Calu3 (cell line): Measurements from ENCODE around the gene ISM2. TPM values are rescaled to one million over a fixed set of nuclear protein-coding genes. Genes with fewer than 3 reads are reported as not detected.
"Not testable (repeated sequence)": the region's sequence is repeated elsewhere in the genome, so short reads cannot be mapped to it uniquely, and the experiment has no call there.

Experiments used
- Bru-seq: library from RNA; stranded (reverse); fragments of 400-500 nt; gene quantifications from one replicate; lab custom pipeline; 2021; lab: Mats Ljungman, UMichigan
- BruChase-seq, 2 experiments: library from RNA; stranded (reverse); fragments of 400-500 nt; gene quantifications; one replicate each; lab custom pipeline; 2021; lab: Mats Ljungman, UMichigan
- BruUV-seq: library from RNA; stranded (reverse); fragments of 400-500 nt; replicated peaks from 2 replicates; lab custom pipeline; 2021; lab: Mats Ljungman, UMichigan
- CTCF ChIA-PET: fragments of 300-600 bp; sonication (Branson Sonifier 250); formaldehyde crosslinking; loops from one replicate; lab custom pipeline; 2022; ENCODE audit warnings: antibody characterized with exemption; lab: Charles Lee
- DNase-seq: peaks from one replicate; pipeline ENCODE4 v3.0.0; 2022
- H3K27ac Mint-ChIP-seq: one replicate; pipeline ENCODE4 v1.8.0; 2022; ENCODE audit warnings: mixed read lengths; ENCODE audit not compliant: unreplicated experiment
- H3K27me3 Mint-ChIP-seq: one replicate; pipeline ENCODE4 v1.8.0; 2022; ENCODE audit warnings: mixed read lengths; ENCODE audit not compliant: unreplicated experiment
- H3K36me3 Mint-ChIP-seq: one replicate; pipeline ENCODE4 v1.8.0; 2022; ENCODE audit warnings: mild to moderate bottlenecking, moderate library complexity, mixed read lengths; ENCODE audit not compliant: insufficient read depth, unreplicated experiment
- H3K4me1 Mint-ChIP-seq: one replicate; pipeline ENCODE4 v1.8.0; 2022; ENCODE audit warnings: mild to moderate bottlenecking, low read depth, mixed read lengths; ENCODE audit not compliant: unreplicated experiment
- H3K4me3 Mint-ChIP-seq: one replicate; pipeline ENCODE4 v1.8.0; 2022; ENCODE audit warnings: mild to moderate bottlenecking, low read depth, moderate library complexity, mixed read lengths; ENCODE audit not compliant: unreplicated experiment
- H3K9me3 Mint-ChIP-seq: one replicate; pipeline ENCODE4 v1.8.0; 2022; ENCODE audit warnings: low read depth, mixed read lengths; ENCODE audit not compliant: unreplicated experiment
- CTCF ChIP-seq: fragments of 200-600 bp; IDR thresholded peaks from one replicate; pipeline ENCODE4 v1.8.0; 2022; ENCODE audit warnings: antibody characterized with exemption; ENCODE audit not compliant: unreplicated experiment
- intact Hi-C: fragments of 100-400 bp; cut with micrococcal nuclease; formaldehyde crosslinking; loops from one replicate; pipeline ENCODE4 v1.10.0; 2022; ENCODE audit not compliant: unreplicated experiment
- long read RNA-seq: library from polyadenylated mRNA; stranded (forward); transcript quantifications from one replicate; pipeline ENCODE4 v2.0.0, GENCODE V29; 2022
- total RNA-seq: library from RNA; stranded (reverse); gene quantifications from 2 replicates; pipeline ENCODE4 v1.2.3, GENCODE V29; 2022

The ISM2 gene
- total RNA-seq (not detected in 2 replicates), Bru-seq, nascent RNA (percentile 6 among the genes with signal in this experiment), BruChase-seq, experiment 1, labeled RNA remaining after a 6-hour chase (percentile 12 among the genes with signal in this experiment), BruChase-seq, experiment 2, labeled RNA remaining after a 2-hour chase (not detected)
- long read RNA-seq: 0 reads

- Mint-ChIP-seq H3K9me3 (no peaks in the 10 kb centered on the region), H3K27me3 (peaks cover 33% of the 10 kb centered on the region), H3K4me1 (no peaks in the 10 kb centered on the region), H3K36me3 (peaks cover 6% of the 10 kb centered on the region), H3K4me3 (peak within 1 kb of the TSS; percentile 58), H3K27ac (no peak within 1 kb of the TSS)
- no TSS peak for BruUV-seq
- intact Hi-C loops: no loop called here
- CTCF ChIA-PET: interaction anchor here (0.7 to 0.8 kb wide), 2 partner anchors 40 to 197 kb away, joined by 3 read pairs; no protein-coding TSS in a partner anchor
- peak; percentile 36 for DNase-seq
- no peak for TF ChIP-seq CTCF
These were observed at the start of gene ISM2 for GRCh38 chr14:77498120-77498979. ISM2 (minus strand) TSS chr14:77498816; CDS start chr14:77498793, 23 bp downstream.

DNA sequence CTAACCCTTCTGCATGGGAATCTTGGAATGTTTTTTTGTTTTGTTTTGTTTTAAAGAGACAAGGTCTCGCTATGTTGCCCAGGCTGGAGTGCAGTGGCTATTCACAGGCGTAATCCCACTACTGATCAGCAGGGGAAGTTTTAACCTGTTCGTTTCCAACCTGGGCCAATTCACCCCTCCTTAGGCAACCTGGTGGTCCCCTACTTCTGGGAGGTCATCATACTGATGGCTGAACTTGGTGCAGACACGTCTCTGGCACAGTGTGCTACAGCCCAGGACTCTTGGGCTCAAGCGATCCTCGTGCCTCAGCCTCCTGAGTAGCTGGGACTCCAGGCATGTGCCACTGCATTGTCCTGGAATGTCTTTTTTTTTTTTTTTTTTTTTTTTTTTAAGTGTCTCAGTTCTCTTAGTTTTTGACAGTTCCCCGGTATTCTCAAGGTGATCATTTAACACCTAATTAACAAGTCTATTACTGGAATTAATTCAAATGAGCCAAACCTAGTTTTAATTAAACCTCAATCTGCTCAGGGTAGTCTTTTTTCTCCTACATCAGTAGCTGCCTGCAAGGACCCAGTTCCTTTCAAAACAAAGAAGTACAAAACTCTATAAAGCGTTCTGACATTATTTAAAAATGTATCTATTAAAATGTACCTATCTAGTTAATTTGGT lies 49.0 kb upstream of the ISM2 start:
- no peak overlapping the region for H3K4me3 Mint-ChIP-seq
- H3K27ac Mint-ChIP-seq: no peak overlapping the region
- CTCF ChIA-PET: interaction anchor here (0.6 to 0.7 kb wide), 3 partner anchors 50 to 686 kb away, joined by 3 to 6 read pairs (median 6); no protein-coding TSS in a partner anchor
- no peaks in the 10 kb centered on the region for H3K27me3 Mint-ChIP-seq
- no TSS peak for BruUV-seq
- TF ChIP-seq CTCF: peak; percentile 24
- no peak for DNase-seq
- intact Hi-C loops: no loop called here
- H3K4me1 Mint-ChIP-seq: no peaks in the 10 kb centered on the region
- no peaks in the 10 kb centered on the region for H3K9me3 Mint-ChIP-seq
- H3K36me3 Mint-ChIP-seq: peaks cover 7% of the 10 kb centered on the region

GRCh38 chr14:77545171-77545570 lies 46.6 kb upstream of the ISM2 start:
- H3K27me3 Mint-ChIP-seq, BruUV-seq, H3K4me3 Mint-ChIP-seq, CTCF ChIA-PET, DNase-seq, H3K36me3 Mint-ChIP-seq, H3K9me3 Mint-ChIP-seq, intact Hi-C loops, H3K4me1 Mint-ChIP-seq, H3K27ac Mint-ChIP-seq: not testable (repeated sequence)

DNA sequence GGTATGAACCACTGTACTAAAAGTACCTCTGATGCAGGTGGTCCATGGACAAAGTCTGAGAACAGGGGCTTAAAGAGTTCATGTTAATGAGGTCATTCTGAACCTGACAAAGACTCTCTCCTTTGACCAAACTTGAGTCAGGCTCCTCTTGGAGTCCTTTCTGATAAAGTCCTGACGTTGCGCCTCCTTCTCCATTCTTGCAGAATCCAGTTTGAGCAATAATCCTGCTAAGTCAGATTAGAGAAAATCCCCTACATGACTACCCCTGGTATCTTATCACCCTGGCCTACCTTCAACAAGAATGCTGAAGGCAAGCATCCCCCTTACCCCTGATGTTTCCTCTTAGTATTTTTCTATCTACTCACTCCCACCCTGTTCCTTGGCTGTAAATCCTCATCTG lies 46.0 kb upstream of the ISM2 start:
- CTCF ChIA-PET: no interaction called here
- no peak for TF ChIP-seq CTCF
- no TSS peak for BruUV-seq
- no peaks in the 10 kb centered on the region for H3K4me1 Mint-ChIP-seq
- no peak for DNase-seq
- no peaks in the 10 kb centered on the region for H3K9me3 Mint-ChIP-seq
- intact Hi-C loops: no loop called here
- no peak overlapping the region for H3K27ac Mint-ChIP-seq
- H3K27me3 Mint-ChIP-seq: no peaks in the 10 kb centered on the region
- H3K4me3 Mint-ChIP-seq: no peak overlapping the region
- H3K36me3 Mint-ChIP-seq: no peaks in the 10 kb centered on the region
